Progenitor cell of endocrine pancreas (in vitro differentiated cells): ENCODE measurements around the gene CD109. TPM values are rescaled to one million over a fixed set of nuclear protein-coding genes. Genes with fewer than 3 reads are reported as not detected.

ENCODE experiments used
- DNase-seq: peaks from one replicate; pipeline ENCODE4 v3.0.0; 2021; ENCODE audit warnings: low spot score; ENCODE audit not compliant: unreplicated experiment
- H3K27ac Mint-ChIP-seq: 2 replicates; pipeline ENCODE4 v1.8.0; 2021; ENCODE audit warnings: mild to moderate bottlenecking, moderate library complexity, mixed read lengths
- H3K27me3 Mint-ChIP-seq: 2 replicates; pipeline ENCODE4 v1.8.0; 2021; ENCODE audit warnings: mixed read lengths
- H3K36me3 Mint-ChIP-seq: 2 replicates; pipeline ENCODE4 v1.8.0; 2022; ENCODE audit warnings: mixed read lengths; ENCODE audit not compliant: insufficient read depth
- H3K4me1 Mint-ChIP-seq: 2 replicates; pipeline ENCODE4 v1.8.0; 2021; ENCODE audit warnings: low read depth, mixed read lengths
- H3K4me3 Mint-ChIP-seq: 2 replicates; pipeline ENCODE4 v1.8.0; 2021; ENCODE audit warnings: low read depth, mild to moderate bottlenecking, moderate library complexity, mixed read lengths
- H3K9me3 Mint-ChIP-seq: 2 replicates; pipeline ENCODE4 v1.8.0; 2021; ENCODE audit warnings: low read depth, mixed read lengths
- CTCF ChIP-seq: fragments of 200-600 bp; sonication (generic); IDR thresholded peaks from one replicate; pipeline ENCODE4 v1.5.0; 2021; ENCODE audit warnings: antibody characterized with exemption, mild to moderate bottlenecking; ENCODE audit not compliant: unreplicated experiment
- total RNA-seq: library from RNA; stranded (reverse); gene quantifications from 2 replicates; pipeline ENCODE4 v1.2.1, GENCODE V29; 2021

CD109 gene
- total RNA-seq, 1 donor from 2014 or later: 0.24 TPM

GRCh38 chr6:73791336-73791735 lies 95.3 kb downstream of the CD109 start:
- Mint-ChIP-seq H3K36me3 (no peaks in the 10 kb centered on the region), H3K4me3 (no peak overlapping the region), H3K27me3 (no peaks in the 10 kb centered on the region), H3K4me1 (peaks cover 9% of the 10 kb centered on the region), H3K27ac (no peak overlapping the region), H3K9me3 (no peaks in the 10 kb centered on the region)
- TF ChIP-seq CTCF: no peak
- no peak for DNase-seq

GRCh38 chr6:73792738-73793137 lies 96.7 kb downstream of the CD109 start:
- DNase-seq: no peak
- H3K27ac Mint-ChIP-seq: no peak overlapping the region
- no peak overlapping the region for H3K4me3 Mint-ChIP-seq
- peaks cover 9% of the 10 kb centered on the region for H3K4me1 Mint-ChIP-seq
- no peaks in the 10 kb centered on the region for H3K36me3 Mint-ChIP-seq
- no peak for TF ChIP-seq CTCF
- no peaks in the 10 kb centered on the region for H3K27me3 Mint-ChIP-seq
- H3K9me3 Mint-ChIP-seq: no peaks in the 10 kb centered on the region

GRCh38 chr6:73796881-73797280 lies 100.9 kb downstream of the CD109 start:
- Mint-ChIP-seq H3K36me3 (no peaks in the 10 kb centered on the region), H3K27ac (no peak overlapping the region), H3K4me1 (peaks cover 9% of the 10 kb centered on the region), H3K9me3 (no peaks in the 10 kb centered on the region), H3K27me3 (no peaks in the 10 kb centered on the region), H3K4me3 (no peak overlapping the region)
- no peak for DNase-seq
- TF ChIP-seq CTCF: no peak

DNA sequence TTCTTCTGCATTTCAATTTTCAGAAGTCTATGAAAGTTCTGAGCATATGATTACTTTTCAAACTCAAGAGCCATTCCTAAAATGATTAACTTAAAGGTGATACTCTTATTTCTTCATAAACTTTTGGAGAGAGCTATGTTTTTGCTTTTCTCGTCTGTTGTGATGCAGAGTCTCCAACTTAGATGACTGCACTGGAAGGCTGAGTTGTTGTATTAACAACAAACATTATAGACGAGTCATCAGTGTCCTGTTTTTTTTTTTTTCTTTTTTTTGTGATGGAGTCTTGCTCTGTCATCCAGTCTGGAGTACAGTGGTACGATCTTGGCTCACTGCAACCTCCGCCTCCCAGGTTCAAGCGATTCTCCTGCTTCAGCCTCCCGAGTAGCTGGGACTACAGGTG lies 101.9 kb downstream of the CD109 start:
- H3K4me1 Mint-ChIP-seq: peaks cover 3% of the 10 kb centered on the region

DNA sequence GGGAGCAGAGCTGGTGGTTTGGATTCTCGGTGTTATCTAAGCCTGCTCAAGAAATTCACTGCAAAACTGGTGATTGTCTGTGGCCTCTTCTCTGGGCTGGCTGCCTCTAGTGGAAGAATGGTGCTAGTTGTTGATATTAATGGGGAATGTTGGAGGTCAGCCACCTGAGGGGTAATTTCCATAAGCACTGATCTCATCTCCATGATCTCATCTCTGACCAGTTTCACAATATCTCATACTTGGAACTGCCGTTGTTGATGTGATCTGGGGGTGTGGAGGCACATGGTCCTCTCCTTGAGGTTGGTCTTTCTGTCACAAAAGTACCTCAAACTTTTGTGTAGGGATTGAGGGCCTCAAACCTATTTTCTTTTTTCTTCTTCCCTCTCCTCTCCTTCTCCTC lies 102.6 kb downstream of the CD109 start:
- no peaks in the 10 kb centered on the region for H3K9me3 Mint-ChIP-seq
- H3K4me3 Mint-ChIP-seq: no peak overlapping the region
- H3K27ac Mint-ChIP-seq: no peak overlapping the region
- TF ChIP-seq CTCF: no peak
- H3K27me3 Mint-ChIP-seq: no peaks in the 10 kb centered on the region
- no peaks in the 10 kb centered on the region for H3K4me1 Mint-ChIP-seq
- DNase-seq: no peak
- H3K36me3 Mint-ChIP-seq: no peaks in the 10 kb centered on the region

More for the DNA sequence above, 101.9 kb downstream of the CD109 start:
- H3K27me3 Mint-ChIP-seq: no peaks in the 10 kb centered on the region
- no peak for DNase-seq
- no peak for TF ChIP-seq CTCF
- no peaks in the 10 kb centered on the region for H3K9me3 Mint-ChIP-seq
- H3K27ac Mint-ChIP-seq: no peak overlapping the region
- H3K4me3 Mint-ChIP-seq: no peak overlapping the region
- H3K36me3 Mint-ChIP-seq: no peaks in the 10 kb centered on the region

DNA sequence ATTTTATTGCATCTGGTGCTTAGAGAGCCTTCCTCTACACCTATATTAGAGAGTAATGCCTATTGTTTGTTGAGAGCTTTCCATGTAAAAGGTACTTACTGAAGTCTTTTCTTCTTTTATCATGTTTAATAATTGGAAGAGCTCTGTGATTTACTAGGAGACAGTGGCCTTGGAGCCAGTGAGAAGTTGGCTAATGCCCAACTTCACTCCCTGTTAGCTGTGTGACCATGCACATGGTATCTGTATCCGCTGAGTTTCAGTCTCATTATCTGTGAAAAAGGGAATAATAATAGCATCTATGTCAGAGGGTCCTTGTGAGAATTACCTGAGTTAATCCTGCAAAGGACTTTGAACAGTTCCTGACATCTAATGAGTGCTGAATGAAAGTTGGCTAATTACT lies 105.0 kb downstream of the CD109 start:
- Mint-ChIP-seq H3K27ac (no peak overlapping the region), H3K4me1 (peaks cover 4% of the 10 kb centered on the region), H3K4me3 (no peak overlapping the region), H3K36me3 (no peaks in the 10 kb centered on the region), H3K27me3 (no peaks in the 10 kb centered on the region), H3K9me3 (no peaks in the 10 kb centered on the region)
- TF ChIP-seq CTCF: no peak
- no peak for DNase-seq
